DMS79 (cell line): Measurements from ENCODE around the gene ACSL3.
"Not testable (repeated sequence)": the region's sequence is repeated elsewhere in the genome, so short reads cannot be mapped to it uniquely, and the experiment has no call there.

ENCODE experiments used
- DNase-seq: peaks from one replicate; lab custom pipeline; 2025; lab: John Stamatoyannopoulos, UW

Gene ACSL3

GRCh38 chr2:222851956-222852617, 8.7 kb upstream of the ACSL3 start:
- DNase-seq, result no peak

GRCh38 chr2:222854773-222855700, 5.8 kb upstream of the ACSL3 start:
- no peak for DNase-seq

- peak; percentile 58 for DNase-seq
Measured at GRCh38 chr2:222859786-222860612, 837 bp upstream of the ACSL3 start.

- no peak for DNase-seq
Measured at GRCh38 chr2:222861411-222862105, 722 bp downstream of the ACSL3 start.

GRCh38 chr2:222862106-222862908, 1.5 kb downstream of the ACSL3 start:
- no peak for DNase-seq

GRCh38 chr2:222862909-222863544, 2.2 kb downstream of the ACSL3 start:
- DNase-seq, result no peak

- DNase-seq, result no peak
Measured at GRCh38 chr2:222864296-222864695, 3.5 kb downstream of the ACSL3 start.

GRCh38 chr2:222865301-222865700, 4.5 kb downstream of the ACSL3 start:
- DNase-seq, result no peak

GRCh38 chr2:222866358-222866960, 5.6 kb downstream of the ACSL3 start:
- DNase-seq, result no peak

- DNase-seq, result not testable (repeated sequence)
Measured at GRCh38 chr2:222868560-222869251, 7.9 kb downstream of the ACSL3 start.

- no peak for DNase-seq
Measured at GRCh38 chr2:222869252-222869560, 8.4 kb downstream of the ACSL3 start.

- no peak for DNase-seq
Measured at GRCh38 chr2:222871291-222871690, 10.5 kb downstream of the ACSL3 start.

- DNase-seq, result no peak
Measured at GRCh38 chr2:222872551-222872950, 11.7 kb downstream of the ACSL3 start.

GRCh38 chr2:222875482-222875881, 14.6 kb downstream of the ACSL3 start:
- DNase-seq, result no peak

GRCh38 chr2:222876947-222877346, 16.1 kb downstream of the ACSL3 start:
- DNase-seq, result no peak

- no peak for DNase-seq
Measured at GRCh38 chr2:222877556-222878300, 16.9 kb downstream of the ACSL3 start.

- DNase-seq, result no peak
Measured at GRCh38 chr2:222878301-222878876, 17.6 kb downstream of the ACSL3 start.

GRCh38 chr2:222878877-222879603, 18.2 kb downstream of the ACSL3 start:
- DNase-seq, result no peak
